ENCODE results near the gene ACOXL.

ACOXL gene

DNA sequence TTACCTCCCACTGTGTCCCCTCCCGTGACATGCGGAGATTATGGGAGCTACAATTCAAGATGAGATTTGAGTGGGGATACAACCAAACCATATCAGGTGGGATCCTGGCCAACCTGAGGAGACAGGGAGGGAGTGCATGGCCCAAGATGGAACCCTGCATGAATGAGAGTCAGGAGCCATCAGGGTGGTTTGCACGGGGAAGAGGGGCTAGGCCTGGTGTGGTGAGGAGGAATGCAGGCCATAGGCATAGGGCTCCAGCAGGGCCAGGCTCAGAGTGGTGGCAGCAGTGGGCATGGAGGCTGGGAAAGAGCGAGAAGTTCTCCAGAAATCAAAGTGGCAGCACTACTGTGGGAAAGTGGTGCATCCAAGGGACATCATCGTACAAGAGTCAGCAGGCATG, 314.3 kb downstream of the ACOXL start:
- Mint-ChIP-seq H3K36me3 (ENCODE audit: low read depth) (no peaks in the 10 kb centered on the region), H3K27me3 (peaks cover 2% of the 10 kb centered on the region), H3K9me3 (peaks cover 17% of the 10 kb centered on the region), H3K4me3 (no peak overlapping the region), H3K27ac (no peak overlapping the region), H3K4me1 (ENCODE audit: low read depth) (peaks cover 25% of the 10 kb centered on the region)
- intact Hi-C loops (cut with micrococcal nuclease) = no loop called here

DNA sequence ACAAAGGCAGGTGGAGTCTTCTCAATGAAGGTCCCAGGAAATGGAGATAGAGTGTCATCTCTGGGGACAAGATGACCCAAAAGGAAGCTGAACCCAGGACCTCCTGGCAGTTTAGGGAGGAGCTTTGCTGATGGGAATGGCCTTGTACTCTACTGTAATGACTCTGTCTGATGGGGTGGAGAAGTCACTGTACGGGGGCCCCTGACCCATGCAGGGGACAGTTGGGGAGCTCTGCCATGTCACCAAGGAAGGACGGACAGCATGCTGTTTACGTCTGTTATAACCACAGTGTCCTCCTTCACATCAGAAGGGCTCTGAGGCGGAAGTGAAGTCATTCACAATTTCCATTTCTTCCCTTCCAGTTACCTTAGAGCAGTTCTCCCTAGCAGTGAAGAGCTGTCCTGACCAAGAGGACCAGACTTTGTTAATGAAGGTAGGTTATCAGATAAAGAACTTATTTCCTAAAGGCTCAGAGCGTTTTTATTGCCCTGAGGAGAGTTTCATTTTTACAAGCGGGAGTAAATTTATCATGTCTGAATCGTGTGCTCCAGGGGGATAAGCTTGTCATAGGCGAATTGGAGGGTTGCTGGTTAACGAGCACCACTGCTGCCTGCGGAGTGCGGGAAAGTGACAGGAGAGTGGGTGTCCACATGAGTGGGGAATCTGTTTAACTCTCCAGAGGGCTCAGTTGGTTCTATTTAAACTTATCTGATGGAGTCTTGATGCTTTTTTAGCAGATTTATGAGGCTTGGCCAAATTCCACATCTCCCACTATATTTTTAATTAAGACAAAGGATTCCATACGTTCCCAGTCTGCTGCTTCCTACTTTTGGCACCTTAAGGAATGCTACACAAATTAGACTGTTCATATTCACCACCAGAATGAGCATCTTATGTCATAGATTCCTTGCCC, 316.7 kb downstream of the ACOXL start:
- Mint-ChIP-seq H3K4me3 (no peak overlapping the region), H3K27me3 (no peaks in the 10 kb centered on the region), H3K36me3 (ENCODE audit: low read depth) (no peaks in the 10 kb centered on the region), H3K9me3 (peaks cover 17% of the 10 kb centered on the region), H3K27ac (no peak overlapping the region), H3K4me1 (ENCODE audit: low read depth) (peaks cover 7% of the 10 kb centered on the region)
- intact Hi-C loops (cut with micrococcal nuclease) = no loop called here

DNA sequence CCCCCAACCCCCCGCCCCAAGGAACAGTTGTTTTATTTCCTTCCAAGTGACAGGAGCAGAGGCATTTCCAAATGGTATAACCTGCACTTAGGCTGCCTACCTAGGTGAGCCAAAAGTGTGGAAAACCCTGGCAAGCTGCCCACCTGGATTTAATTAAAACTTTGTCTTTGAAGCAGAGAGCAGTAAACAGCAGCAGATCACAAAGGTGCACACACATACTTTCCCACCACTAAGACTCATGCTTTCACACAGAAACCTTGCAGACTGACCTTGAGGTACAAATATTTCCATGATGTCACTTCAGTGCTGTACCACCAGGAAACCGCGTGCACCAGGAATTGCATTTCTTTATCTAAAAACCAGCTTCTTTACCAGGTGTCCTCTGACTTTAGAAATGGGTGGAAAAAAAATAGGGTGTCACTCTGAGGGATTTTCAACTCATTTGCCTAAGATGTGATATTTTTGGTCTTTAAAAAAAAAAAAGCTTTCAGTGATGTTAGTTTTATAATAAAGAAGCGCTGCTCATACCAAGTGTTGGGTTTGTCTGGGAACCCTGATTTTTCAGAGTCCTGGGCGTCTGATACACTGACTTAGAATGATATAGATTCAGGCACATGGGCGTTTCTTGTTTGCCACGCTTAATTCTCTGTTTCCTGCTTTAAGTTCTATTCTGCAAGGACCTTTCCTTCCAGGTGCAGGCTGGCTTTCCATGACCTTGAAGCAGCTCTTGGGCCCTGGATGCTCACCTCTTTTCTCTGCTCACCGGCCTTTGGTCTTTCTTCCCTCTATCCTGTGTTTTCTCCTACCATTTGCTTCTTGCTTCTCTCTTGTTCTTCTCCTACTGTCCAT, 317.6 kb downstream of the ACOXL start:
- H3K27me3 Mint-ChIP-seq = peaks cover 3% of the 10 kb centered on the region
- no peaks in the 10 kb centered on the region for H3K4me1 Mint-ChIP-seq (ENCODE audit: low read depth)
- no peaks in the 10 kb centered on the region for H3K36me3 Mint-ChIP-seq (ENCODE audit: low read depth)
- intact Hi-C loops (cut with micrococcal nuclease) = no loop called here
- H3K27ac Mint-ChIP-seq = no peak overlapping the region
- no peak overlapping the region for H3K4me3 Mint-ChIP-seq
- H3K9me3 Mint-ChIP-seq = peaks cover 17% of the 10 kb centered on the region

DNA sequence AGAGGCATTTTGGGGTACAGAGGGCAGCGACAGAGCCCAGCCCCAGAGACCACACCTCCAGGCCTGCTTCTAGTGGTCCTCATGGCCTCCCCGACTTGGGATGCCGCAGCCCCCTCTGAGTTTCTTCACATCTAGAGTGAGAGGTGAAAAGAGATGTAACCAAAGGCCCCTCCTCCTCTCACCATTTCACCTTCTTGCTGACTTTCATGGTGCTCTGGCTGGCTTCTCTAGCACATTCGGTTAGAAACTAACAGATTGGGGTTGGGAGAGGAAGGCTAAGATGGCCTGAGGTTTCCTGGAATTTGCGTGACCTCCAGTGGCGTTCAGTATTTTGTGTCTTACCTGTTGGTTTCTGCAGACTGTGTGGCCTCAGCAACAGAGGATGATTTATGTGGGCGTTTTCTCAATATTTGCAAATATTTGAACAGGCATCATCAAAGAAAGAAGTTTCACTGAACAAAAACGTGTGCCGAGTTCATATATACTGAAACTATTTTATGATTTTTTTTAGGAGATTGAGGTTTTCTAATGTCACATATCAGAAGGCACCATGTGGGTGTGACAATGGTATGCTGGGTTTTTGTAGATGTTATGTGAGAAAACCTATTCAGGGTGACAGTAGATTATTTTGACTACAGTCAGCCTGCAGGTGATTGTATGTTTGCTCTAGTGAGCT, 318.5 kb downstream of the ACOXL start:
- H3K36me3 Mint-ChIP-seq (ENCODE audit: low read depth) = no peaks in the 10 kb centered on the region
- H3K27ac Mint-ChIP-seq = no peak overlapping the region
- intact Hi-C loops (cut with micrococcal nuclease) = no loop called here
- H3K27me3 Mint-ChIP-seq = peaks cover 3% of the 10 kb centered on the region
- H3K9me3 Mint-ChIP-seq = peaks cover 13% of the 10 kb centered on the region
- H3K4me3 Mint-ChIP-seq = no peak overlapping the region
- no peaks in the 10 kb centered on the region for H3K4me1 Mint-ChIP-seq (ENCODE audit: low read depth)

DNA sequence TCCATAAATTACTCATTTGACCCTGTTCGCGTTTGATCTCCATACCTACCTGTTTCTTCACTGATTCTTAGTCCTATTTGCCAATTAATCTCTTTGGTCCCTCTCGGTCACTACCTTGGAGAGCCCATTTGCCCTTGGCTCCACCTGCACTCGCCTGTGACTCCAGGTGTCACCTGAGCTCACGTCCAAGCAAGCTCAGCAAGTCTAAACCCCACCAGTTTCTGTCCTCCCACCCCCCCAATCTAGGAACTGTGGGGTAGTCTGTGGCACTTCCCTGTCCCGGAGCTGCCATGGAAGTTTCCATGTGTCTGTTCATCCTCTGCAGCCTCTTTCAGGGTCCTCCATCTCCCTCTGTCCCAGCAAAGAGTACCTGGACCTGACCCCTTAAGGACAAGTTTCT, 320.2 kb downstream of the ACOXL start:
- intact Hi-C loops (cut with micrococcal nuclease) = no loop called here
- Mint-ChIP-seq H3K27me3 (peaks cover 3% of the 10 kb centered on the region), H3K4me3 (no peak overlapping the region), H3K9me3 (no peaks in the 10 kb centered on the region), H3K36me3 (ENCODE audit: low read depth) (no peaks in the 10 kb centered on the region), H3K27ac (no peak overlapping the region), H3K4me1 (ENCODE audit: low read depth) (no peaks in the 10 kb centered on the region)

DNA sequence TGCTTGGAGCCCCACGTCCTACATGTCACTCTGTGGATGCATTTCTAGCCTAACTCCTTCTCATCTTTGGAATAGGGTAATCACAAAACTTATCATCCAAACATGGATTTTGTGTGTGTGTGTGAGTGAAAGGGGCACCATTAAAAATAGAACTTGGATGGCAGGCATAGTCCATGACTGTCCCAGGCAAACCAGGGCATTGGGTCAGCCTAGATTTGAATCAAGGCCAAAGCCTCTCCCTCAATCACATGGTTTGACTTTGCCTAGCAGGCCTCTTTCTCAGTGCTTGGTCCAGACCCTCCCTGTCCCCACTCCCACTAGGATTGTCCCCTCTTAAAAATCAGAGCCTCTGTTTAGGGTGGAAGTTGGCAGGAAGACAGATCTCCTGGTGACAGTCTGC, 320.9 kb downstream of the ACOXL start:
- intact Hi-C loops (cut with micrococcal nuclease) = no loop called here
- Mint-ChIP-seq H3K4me1 (ENCODE audit: low read depth) (no peaks in the 10 kb centered on the region), H3K4me3 (no peak overlapping the region), H3K9me3 (no peaks in the 10 kb centered on the region), H3K36me3 (ENCODE audit: low read depth) (no peaks in the 10 kb centered on the region), H3K27ac (no peak overlapping the region), H3K27me3 (peaks cover 3% of the 10 kb centered on the region)

DNA sequence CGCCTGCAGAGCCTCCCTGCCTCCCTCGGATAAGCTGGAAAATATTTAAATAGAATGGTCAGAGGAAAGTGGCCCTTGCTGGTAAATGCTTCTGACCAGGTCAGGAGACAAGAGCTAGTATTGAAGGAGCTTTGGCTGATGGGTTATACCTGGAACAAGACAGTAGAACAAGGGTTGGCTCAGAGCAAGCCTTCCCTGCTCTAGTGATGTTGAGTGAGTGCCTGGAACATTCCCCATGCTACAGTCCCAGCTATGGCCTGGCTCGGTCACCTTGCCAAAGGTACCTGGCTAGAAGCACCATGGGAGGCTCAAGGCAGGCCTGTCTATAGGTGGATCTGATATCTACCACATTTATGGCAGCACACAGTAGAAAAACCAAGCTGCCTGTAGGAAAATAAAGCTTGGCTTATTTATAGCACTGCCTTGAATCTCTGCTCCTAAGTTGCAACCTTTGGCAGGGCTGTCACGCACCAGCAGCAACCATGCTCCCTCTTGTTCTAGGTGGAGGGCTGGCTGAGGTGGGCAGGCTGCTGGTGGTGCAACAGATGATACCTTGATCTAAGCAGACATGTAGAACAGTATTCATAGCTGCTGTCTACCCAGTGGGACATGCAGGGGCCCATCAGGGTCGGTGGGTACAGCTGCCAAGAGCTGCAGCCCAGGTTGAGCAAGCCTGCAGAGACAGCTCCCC, 321.6 kb downstream of the ACOXL start:
- no peak overlapping the region for H3K27ac Mint-ChIP-seq
- peaks cover 3% of the 10 kb centered on the region for H3K27me3 Mint-ChIP-seq
- H3K9me3 Mint-ChIP-seq = no peaks in the 10 kb centered on the region
- no peaks in the 10 kb centered on the region for H3K4me1 Mint-ChIP-seq (ENCODE audit: low read depth)
- intact Hi-C loops (cut with micrococcal nuclease) = no loop called here
- no peaks in the 10 kb centered on the region for H3K36me3 Mint-ChIP-seq (ENCODE audit: low read depth)
- H3K4me3 Mint-ChIP-seq = no peak overlapping the region

DNA sequence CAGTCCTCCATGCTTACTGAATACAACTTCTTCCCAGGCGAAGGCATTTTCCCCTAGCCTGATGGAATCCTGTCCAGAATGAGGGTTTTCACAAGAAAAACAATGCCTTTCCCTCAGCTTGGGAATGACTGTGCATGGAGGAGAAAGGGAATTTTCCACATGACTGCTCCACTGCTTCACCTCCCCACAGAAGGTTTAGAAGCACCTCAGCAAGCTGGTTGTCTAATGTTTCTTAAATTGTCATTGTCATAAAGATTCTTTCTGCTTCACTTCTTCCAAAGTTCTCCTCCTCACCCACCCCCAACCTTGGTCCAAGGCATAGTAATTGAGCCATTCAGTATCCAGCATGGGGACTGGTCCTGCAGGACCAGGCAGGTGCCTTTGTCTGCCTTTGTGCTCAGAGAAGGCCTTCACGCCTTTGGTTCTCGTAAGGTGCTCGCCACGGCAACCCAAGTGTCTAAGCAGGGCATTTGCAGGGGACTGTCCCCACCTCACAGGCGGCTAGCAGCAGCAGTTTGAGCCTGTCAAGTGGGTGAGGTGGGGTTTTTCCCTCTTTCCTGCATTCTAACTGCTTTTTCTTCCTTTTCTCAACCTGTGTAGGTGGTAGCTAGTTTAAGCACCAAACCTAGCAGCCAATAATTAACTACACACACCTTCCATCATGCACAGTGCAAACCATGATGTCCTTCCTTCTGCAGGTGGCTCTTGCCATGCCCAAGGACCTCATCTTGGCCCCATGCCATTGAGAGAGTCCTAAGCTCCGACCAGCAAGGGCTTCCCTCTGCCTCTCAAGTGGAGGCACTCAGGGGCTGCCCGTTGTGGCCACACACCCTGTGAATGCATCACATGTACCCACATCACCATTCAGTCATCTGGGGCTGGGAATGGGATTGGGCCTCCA, 322.7 kb downstream of the ACOXL start:
- H3K27me3 Mint-ChIP-seq = peaks cover 6% of the 10 kb centered on the region
- H3K27ac Mint-ChIP-seq = no peak overlapping the region
- no peaks in the 10 kb centered on the region for H3K36me3 Mint-ChIP-seq (ENCODE audit: low read depth)
- intact Hi-C loops (cut with micrococcal nuclease) = no loop called here
- peaks cover 8% of the 10 kb centered on the region for H3K4me1 Mint-ChIP-seq (ENCODE audit: low read depth)
- no peak overlapping the region for H3K4me3 Mint-ChIP-seq
- no peaks in the 10 kb centered on the region for H3K9me3 Mint-ChIP-seq

DNA sequence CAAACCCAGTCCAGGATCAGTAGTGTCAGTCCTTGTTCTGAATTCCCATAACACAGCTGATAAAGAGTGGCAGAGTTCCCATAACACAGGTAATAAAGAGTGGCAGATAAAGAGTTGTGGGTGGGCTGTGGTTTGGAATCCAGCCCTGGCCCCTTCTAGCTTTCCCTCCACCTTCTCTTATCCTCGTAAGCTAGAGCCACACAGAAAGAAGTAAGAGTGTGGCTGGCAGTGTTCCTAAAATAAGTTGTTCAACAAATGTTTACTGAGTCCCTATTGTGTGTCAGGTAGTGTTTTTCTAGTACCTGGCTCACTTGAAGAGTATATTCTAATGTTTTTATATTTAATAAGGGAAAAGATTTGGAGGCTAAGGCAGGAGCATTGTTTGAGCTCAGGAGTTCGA, 323.4 kb downstream of the ACOXL start:
- intact Hi-C loops (cut with micrococcal nuclease) = no loop called here
- Mint-ChIP-seq H3K27me3 (peaks cover 6% of the 10 kb centered on the region), H3K4me1 (ENCODE audit: low read depth) (peaks cover 11% of the 10 kb centered on the region), H3K27ac (no peak overlapping the region), H3K4me3 (no peak overlapping the region), H3K9me3 (no peaks in the 10 kb centered on the region), H3K36me3 (ENCODE audit: low read depth) (no peaks in the 10 kb centered on the region)

DNA sequence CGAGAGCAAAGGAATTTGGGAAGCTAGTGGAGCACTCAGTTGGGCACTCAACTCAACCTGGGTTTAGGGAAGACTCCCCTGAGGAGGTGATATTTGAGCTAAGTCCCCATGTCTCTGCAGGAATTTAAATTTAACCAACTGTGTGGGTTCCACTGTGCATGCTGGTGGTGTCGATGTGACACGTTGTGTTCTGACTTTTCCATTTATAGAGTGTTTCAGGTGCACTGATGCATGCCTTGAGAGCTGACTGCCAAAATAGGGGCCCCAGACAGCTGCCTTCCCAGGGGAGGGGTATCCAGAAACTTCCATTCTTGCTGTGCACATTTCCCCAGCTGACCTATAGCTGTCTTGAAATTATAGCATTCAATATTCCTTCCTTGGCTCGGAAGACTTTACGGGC, 324.7 kb downstream of the ACOXL start:
- Mint-ChIP-seq H3K27ac (no peak overlapping the region), H3K9me3 (no peaks in the 10 kb centered on the region), H3K4me1 (ENCODE audit: low read depth) (peaks cover 21% of the 10 kb centered on the region), H3K36me3 (ENCODE audit: low read depth) (no peaks in the 10 kb centered on the region), H3K27me3 (peaks cover 6% of the 10 kb centered on the region), H3K4me3 (no peak overlapping the region)
- intact Hi-C loops (cut with micrococcal nuclease) = no loop called here

DNA sequence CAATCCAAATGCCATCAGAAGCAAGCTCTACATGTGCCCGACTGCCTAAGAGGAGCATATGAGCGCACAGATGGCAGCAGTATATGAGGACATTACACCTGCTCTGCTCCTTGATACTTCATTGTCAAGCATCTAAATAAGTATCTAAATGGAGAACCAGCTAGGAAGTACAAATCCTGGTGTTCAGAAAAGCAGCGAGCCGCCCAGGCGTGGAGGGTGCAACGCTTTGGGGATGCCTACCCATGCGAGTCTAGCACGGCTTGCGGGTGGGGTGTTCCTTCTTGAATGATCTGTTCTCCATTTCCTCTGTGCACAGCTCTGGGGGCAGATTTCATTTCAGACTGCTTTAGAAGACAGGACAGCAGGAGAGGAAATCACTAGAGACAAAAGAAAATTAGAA, 325.3 kb downstream of the ACOXL start:
- H3K27ac Mint-ChIP-seq = no peak overlapping the region
- intact Hi-C loops (cut with micrococcal nuclease) = no loop called here
- peaks cover 21% of the 10 kb centered on the region for H3K4me1 Mint-ChIP-seq (ENCODE audit: low read depth)
- H3K4me3 Mint-ChIP-seq = no peak overlapping the region
- H3K36me3 Mint-ChIP-seq (ENCODE audit: low read depth) = no peaks in the 10 kb centered on the region
- H3K9me3 Mint-ChIP-seq = no peaks in the 10 kb centered on the region
- peaks cover 6% of the 10 kb centered on the region for H3K27me3 Mint-ChIP-seq

DNA sequence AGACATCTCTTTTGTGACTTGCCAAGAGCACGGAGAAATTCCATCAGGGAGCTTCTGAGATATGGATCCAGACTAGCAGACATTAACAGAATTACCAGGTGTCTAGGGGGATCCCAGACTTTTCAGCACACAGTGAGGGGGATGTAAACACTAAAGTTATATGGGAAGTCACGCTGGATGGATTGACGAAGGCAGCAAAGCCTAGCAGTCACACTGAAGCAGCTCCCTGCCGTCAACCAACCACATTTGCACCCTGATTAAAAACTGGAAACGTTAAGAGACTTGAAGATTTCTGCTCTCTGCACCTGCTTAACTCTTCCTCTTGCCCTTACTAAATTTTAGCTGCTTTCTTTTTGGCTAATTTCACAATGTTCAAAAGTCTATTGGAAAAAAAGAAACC, 325.9 kb downstream of the ACOXL start:
- peaks cover 21% of the 10 kb centered on the region for H3K4me1 Mint-ChIP-seq (ENCODE audit: low read depth)
- no peaks in the 10 kb centered on the region for H3K36me3 Mint-ChIP-seq (ENCODE audit: low read depth)
- intact Hi-C loops (cut with micrococcal nuclease) = no loop called here
- H3K27me3 Mint-ChIP-seq = peaks cover 6% of the 10 kb centered on the region
- H3K9me3 Mint-ChIP-seq = no peaks in the 10 kb centered on the region
- H3K27ac Mint-ChIP-seq = no peak overlapping the region
- H3K4me3 Mint-ChIP-seq = no peak overlapping the region

DNA sequence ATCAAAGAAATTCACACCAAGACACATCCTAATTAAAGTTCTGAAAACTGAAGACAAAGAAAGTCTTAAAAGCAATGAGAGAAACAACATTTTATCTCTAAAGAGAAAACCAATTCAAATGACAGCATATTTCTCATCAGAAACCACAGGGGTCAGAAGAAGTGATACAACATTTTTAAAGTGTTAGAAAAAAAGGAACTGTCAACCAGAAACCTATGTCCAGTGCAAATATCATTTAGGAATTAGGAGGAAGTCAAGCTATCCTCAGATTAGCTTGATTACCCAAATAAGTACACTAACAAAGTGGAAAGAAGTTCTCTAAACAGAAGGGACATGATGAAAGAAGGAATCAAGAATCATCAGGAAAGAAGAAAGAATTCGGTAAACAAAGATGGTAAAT, 328.8 kb downstream of the ACOXL start:
- Mint-ChIP-seq H3K27ac (no peak overlapping the region), H3K27me3 (peaks cover 5% of the 10 kb centered on the region)
- intact Hi-C loops (cut with micrococcal nuclease) = no loop called here

More for the DNA sequence above, 328.8 kb downstream of the ACOXL start:
- Mint-ChIP-seq H3K9me3 (no peaks in the 10 kb centered on the region), H3K36me3 (ENCODE audit: low read depth) (no peaks in the 10 kb centered on the region), H3K4me3 (no peak overlapping the region), H3K4me1 (ENCODE audit: low read depth) (peaks cover 25% of the 10 kb centered on the region)

Data from dendritic cell treated with granulocyte-macrophage colony-stimulating factor and Interleukin-4, amounts not matched to agents 40 ng/mL and 50 ng/mL, for 4 days (primary cell).